Muscle layer of duodenum (tissue), 2 donors: ENCODE results near the gene TCP11.

Experiments used
- H3K27ac ChIP-seq: one replicate; pipeline ENCODE4 v1.7.0; 2013; ENCODE audit warnings: mild to moderate bottlenecking, low read length
- H3K27me3 ChIP-seq: one replicate; pipeline ENCODE4 v1.7.0; 2013; ENCODE audit warnings: low read depth, mild to moderate bottlenecking, control low read depth, low read length
- H3K36me3 ChIP-seq, 2 donors: one replicate each; pipeline ENCODE4 v1.7.0; 2013; ENCODE audit warnings: low read length in 2 of 2, control low read depth in 1 of 2, mild to moderate bottlenecking in 1 of 2; ENCODE audit not compliant: insufficient read depth in 2 of 2, control insufficient read depth in 1 of 2
- H3K4me1 ChIP-seq, 2 donors: one replicate each; pipeline ENCODE4 v1.7.0; 2013; ENCODE audit warnings: low read length in 2 of 2, mild to moderate bottlenecking in 2 of 2, control low read depth in 1 of 2, moderate library complexity in 1 of 2; ENCODE audit not compliant: insufficient read depth in 2 of 2, control insufficient read depth in 1 of 2
- H3K4me3 ChIP-seq, 2 donors: one replicate each; pipeline ENCODE4 v1.7.0; 2013; ENCODE audit warnings: low read length in 2 of 2, low read depth in 1 of 2, mild to moderate bottlenecking in 1 of 2
- H3K9me3 ChIP-seq, 2 donors: one replicate each; pipeline ENCODE4 v1.7.0; 2013; ENCODE audit warnings: low read length in 2 of 2, control low read depth in 1 of 2, mild to moderate bottlenecking in 1 of 2; ENCODE audit not compliant: control insufficient read depth in 1 of 2
- donor health status: healthy.

Gene TCP11

DNA sequence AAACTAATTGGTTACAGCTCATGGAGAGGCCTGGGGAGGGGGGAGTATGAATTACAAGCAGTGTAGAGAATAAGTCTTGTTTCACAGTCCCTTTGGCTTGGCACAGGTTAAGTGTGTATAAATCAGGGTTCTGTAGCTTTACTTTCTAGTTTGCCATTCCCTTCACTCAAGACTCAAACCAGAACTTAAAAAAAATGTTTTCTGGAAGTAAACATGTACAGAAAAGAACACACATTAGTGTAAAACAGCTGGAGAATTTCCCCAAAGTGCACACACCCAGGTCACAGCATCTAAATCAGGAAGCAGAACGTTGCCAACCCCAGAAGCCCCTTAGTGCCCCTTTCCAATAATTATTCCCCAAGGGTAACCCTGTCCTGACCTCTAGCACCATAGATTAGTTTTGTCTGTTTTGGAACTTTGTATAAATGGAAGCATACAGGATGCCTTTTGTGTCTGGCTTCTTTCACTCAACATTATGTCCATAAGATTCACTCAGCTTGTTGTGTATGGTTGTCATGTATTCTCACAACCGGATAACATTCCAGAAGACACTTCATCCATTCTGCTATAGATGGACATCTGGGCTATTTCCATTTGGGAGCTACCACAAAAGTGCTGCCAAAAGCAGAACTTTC is 38.9 kb upstream of the TCP11 start:
- Histone ChIP-seq H3K27ac (no peak overlapping the region), H3K27me3 (no peaks in the 10 kb centered on the region), H3K36me3 (no peaks in the 10 kb centered on the region), H3K4me3 (no peak overlapping the region), H3K4me1 (peaks cover 3 to 9% of the 10 kb centered on the region in 2 donors), H3K9me3 (no peaks in the 10 kb centered on the region)

DNA sequence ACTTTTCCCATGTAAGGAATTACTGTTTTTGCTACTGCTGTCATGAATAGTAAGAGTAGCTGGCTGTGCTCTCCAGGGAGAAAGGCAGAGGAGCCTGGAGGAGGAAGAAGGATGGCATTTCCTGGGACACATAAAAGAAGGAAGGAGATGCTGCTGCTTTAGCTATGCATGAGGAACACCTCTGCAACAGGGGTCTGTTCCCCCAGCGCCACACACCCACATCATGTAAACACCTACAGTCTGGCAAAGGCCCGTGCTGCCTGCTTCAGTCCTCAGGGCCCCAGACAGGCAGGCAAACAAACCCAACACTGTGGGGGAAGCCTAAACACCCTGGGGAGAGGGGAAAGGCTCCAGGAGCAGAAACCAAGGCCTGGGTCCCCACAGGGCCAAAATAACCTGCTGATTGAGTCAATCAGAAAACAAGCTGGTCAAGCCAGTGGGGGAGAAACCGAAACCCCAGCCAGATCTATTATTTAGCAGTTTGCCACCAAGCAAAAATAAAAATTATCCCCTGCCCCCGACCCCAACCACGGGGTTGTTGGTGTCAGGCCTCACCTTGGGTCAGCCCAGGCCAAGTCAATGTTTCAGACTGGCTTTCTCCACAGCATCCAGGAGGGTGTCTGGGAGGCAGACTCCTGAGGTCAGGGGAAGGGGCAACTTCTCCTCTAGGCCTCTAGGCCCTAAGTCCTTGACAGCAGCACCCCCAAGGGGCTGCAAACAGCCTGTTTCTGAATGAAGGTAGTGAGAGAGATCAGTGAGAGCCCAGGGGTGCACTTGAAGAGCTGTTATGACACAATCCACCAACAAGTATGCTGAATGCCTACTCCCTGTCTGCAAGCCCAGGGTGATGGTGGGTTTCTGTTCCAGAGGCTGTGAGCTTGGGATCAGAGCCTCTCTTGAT is 38.0 kb upstream of the TCP11 start:
- Histone ChIP-seq H3K27ac (no peak overlapping the region), H3K4me3 (no peak overlapping the region), H3K9me3 (no peaks in the 10 kb centered on the region), H3K4me1 (peaks cover 3 to 9% of the 10 kb centered on the region in 2 donors), H3K36me3 (no peaks in the 10 kb centered on the region), H3K27me3 (no peaks in the 10 kb centered on the region)

DNA sequence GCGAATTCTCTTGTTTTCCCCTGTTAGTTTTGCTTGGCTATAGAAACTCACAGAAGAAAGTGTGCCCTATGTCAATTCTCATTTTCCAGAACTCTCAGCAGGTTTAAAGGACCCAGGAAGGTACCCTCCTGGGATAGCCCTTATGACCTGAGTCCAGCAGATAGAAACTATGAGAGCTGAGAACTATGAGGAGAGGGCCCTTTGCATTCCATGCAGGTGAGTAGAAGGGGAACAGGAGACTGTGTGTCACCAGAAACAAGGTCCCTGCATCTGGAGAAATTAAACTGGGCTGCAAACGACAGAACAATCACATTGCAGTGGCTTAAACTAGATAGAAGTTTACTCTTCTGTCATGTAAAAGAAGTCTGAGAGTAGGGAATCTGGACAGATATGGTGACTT is 36.9 kb upstream of the TCP11 start:
- peaks cover 3 to 9% of the 10 kb centered on the region in 2 donors for H3K4me1 ChIP-seq
- H3K27me3 ChIP-seq = no peaks in the 10 kb centered on the region
- no peak overlapping the region for H3K4me3 ChIP-seq
- H3K36me3 ChIP-seq = no peaks in the 10 kb centered on the region
- no peaks in the 10 kb centered on the region for H3K9me3 ChIP-seq
- H3K27ac ChIP-seq = no peak overlapping the region

DNA sequence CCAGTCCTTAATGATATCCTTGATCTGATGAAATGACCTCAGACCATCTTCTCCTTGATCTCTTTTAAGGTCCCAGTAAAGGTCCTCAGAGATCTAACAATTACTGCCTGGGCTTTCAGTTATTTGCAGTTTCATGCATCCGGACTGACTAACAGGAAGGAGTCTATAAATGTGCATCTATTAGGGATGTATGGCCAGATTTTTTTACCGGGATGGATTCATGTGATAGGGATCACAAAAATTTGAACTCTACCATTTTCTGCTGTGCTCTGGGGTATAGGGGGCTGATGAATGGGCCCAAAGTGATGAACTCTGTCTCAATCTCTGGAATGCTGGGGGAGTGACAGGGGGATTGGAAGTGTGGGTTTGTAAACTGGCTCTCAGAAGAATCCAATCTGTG is 36.5 kb upstream of the TCP11 start:
- Histone ChIP-seq H3K9me3 (no peaks in the 10 kb centered on the region), H3K4me1 (peaks cover 3 to 9% of the 10 kb centered on the region in 2 donors), H3K27ac (no peak overlapping the region), H3K27me3 (no peaks in the 10 kb centered on the region), H3K4me3 (no peak overlapping the region), H3K36me3 (no peaks in the 10 kb centered on the region)

DNA sequence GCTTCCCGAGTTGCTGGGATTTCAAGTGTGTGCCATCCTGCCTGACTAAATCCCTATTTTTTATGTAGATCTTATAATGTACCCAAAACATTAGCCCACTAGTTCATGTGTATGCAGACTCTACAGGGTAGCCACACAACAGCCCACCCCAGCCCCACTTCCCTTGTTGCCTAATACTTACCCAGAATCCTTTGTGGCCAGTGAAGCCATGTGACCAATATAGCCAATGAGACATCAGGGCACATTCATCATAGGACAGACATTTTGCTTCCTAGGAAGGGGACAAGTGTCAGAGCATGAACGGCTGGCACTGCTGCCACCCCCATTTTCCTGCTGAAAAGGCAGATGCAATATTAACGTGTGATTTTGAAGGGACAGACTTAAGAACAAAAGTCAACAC is 36.0 kb upstream of the TCP11 start:
- Histone ChIP-seq H3K27me3 (no peaks in the 10 kb centered on the region), H3K36me3 (no peaks in the 10 kb centered on the region), H3K4me1 (peaks cover 3 to 9% of the 10 kb centered on the region in 2 donors), H3K4me3 (no peak overlapping the region), H3K9me3 (no peaks in the 10 kb centered on the region), H3K27ac (no peak overlapping the region)

DNA sequence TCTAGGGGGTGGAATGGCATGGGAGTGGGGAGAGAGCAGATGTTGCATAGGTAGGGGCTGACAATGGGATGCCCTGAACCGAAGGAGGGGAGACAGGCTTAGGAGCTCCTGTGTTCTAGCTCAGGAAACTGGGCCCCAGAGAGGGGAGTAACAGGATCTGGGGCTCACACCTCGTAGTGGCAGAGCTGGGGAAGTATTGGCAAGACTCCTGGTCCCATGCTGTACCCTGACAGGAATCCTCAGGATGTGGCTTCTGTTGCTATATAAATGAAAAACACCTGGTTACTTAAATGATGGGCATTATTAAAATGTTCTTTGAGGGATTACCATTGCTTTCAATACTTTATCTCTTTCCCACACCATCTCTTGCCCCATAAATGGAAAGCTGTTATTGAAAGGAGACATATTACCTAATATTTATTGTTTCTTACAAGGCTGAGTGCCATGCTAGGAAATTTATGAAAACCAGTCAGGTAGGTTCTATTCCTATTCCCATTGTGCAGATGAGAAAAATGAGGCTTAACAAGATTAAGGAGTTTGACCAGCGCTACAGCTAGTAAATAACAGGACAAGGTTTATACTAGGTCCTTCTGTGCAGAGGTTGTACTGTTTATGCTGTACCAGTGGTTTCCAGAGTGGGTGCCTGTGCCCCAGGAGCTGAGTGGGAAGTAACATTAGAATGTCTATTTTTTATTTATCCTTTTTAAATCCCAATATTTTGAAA is 35.3 kb upstream of the TCP11 start:
- Histone ChIP-seq H3K9me3 (no peaks in the 10 kb centered on the region), H3K4me1 (peaks cover 3 to 4% of the 10 kb centered on the region in 2 donors), H3K27ac (no peak overlapping the region), H3K4me3 (no peak overlapping the region), H3K27me3 (no peaks in the 10 kb centered on the region), H3K36me3 (no peaks in the 10 kb centered on the region)

DNA sequence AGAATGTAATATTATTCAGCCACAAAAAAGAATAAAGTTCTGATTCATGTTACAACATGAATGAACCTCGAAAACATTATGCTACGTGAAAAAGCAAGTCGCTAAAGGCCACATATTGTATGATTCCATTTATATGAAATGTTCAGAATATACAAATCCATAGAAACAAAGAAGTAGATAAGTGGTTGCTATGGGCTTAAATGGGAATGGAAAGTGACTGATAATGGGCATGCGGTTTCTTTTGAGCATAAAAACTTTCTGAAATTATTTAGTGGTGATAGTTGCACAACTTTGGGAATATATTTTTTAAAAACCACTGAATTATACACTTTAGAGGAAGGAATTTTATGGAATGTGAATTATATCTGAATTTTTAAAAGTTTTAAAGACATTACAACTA is 33.4 kb upstream of the TCP11 start:
- H3K27me3 ChIP-seq = no peaks in the 10 kb centered on the region
- H3K36me3 ChIP-seq = no peaks in the 10 kb centered on the region
- H3K4me3 ChIP-seq = no peak overlapping the region
- H3K9me3 ChIP-seq = no peaks in the 10 kb centered on the region
- H3K27ac ChIP-seq = no peak overlapping the region
- H3K4me1 ChIP-seq = no peaks in the 10 kb centered on the region

DNA sequence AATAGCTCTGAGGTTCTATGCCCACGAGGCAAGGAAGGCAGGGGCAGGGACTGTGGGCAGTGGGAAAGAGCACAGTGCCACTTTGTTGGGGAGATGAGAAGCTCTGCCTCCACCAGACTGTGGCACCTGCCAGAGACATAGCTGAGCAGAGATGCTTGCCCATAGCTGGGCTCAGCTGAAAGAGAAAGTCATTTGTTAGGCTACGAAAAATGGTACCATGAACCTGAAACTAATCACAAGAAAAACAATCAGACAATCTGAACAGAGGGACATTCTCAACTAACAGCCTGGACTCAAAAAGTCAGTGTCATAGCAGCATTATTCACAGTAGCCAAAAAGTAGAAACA is 32.9 kb upstream of the TCP11 start:
- Histone ChIP-seq H3K27ac (no peak overlapping the region), H3K36me3 (no peaks in the 10 kb centered on the region), H3K27me3 (no peaks in the 10 kb centered on the region), H3K4me3 (no peak overlapping the region), H3K4me1 (no peaks in the 10 kb centered on the region), H3K9me3 (no peaks in the 10 kb centered on the region)

DNA sequence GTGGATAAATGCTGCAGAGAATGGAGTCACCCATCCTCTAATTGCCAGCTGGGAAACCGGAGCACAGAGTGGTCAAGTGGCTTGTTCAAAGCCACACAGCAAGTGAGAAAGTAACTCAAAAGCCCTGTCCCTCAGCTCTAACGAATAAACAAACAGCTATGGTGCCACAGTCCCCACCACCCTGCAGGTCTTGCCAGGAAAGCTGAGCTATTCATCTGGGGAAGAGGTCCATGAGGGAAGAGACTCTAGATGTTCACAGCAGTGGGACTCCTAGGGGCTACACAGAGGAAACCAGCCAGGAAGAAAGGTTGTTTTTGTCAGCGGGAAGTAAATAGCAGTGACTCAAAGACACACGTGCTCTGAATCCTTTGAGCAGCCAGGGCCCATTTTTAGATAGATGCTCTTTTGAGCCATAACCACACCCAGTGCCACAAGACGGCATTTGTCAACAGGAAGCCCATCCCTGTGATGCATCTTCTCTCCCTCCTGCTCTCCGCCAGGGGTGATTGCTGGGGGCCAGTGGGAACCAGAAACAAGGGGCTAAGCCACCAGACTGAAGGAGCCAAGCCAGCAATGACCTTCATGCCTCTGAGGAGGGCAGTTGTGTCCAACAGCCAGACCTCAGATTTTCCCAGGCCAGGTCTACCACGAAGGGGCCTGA is 32.4 kb upstream of the TCP11 start:
- H3K27ac ChIP-seq = no peak overlapping the region
- no peaks in the 10 kb centered on the region for H3K4me1 ChIP-seq
- H3K9me3 ChIP-seq = no peaks in the 10 kb centered on the region
- no peaks in the 10 kb centered on the region for H3K36me3 ChIP-seq
- H3K4me3 ChIP-seq = no peak overlapping the region
- no peaks in the 10 kb centered on the region for H3K27me3 ChIP-seq

DNA sequence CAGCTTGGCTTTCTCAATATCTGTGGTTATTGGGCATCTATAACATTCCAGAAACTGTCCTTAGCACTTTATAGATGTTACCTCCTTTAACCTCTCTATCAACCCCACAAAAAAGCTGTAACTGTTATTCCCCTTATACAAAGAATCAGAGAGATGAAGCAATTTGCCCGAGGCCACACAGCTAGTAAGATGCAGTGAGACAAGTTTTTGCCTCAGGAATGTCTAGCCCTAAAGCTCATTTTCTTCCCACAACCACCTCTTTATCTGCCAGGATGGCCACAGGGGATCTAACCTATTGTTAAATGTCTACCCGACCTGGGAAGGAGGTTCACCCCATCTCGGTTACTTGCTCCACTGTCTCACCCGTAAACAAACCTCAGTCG is 31.9 kb upstream of the TCP11 start:
- H3K27me3 ChIP-seq = no peaks in the 10 kb centered on the region
- no peak overlapping the region for H3K4me3 ChIP-seq
- no peaks in the 10 kb centered on the region for H3K4me1 ChIP-seq
- H3K9me3 ChIP-seq = no peaks in the 10 kb centered on the region
- no peak overlapping the region for H3K27ac ChIP-seq
- no peaks in the 10 kb centered on the region for H3K36me3 ChIP-seq

DNA sequence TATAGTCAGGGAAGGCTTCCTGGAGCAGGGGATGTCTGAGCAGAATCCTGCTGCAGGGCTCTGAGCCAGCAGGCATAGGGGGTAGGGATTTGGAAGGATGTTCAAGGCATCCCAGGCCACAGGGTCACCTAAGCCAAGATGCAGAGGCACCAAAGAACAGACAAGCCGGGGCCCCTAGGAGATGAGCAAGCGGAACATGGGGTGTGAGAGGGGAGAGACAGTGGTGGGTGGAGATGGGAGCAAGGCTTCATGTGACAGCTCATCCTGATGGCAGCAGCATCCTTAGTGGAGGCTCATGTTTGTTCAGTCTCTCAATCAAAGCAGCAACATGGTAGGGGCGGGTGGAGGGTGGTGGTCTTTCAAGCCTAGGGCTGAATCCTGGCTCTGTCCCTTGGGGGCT is 29.8 kb upstream of the TCP11 start:
- H3K4me3 ChIP-seq = no peak overlapping the region
- no peak overlapping the region for H3K27ac ChIP-seq
- H3K36me3 ChIP-seq = no peaks in the 10 kb centered on the region
- H3K4me1 ChIP-seq = no peaks in the 10 kb centered on the region
- H3K27me3 ChIP-seq = no peaks in the 10 kb centered on the region
- H3K9me3 ChIP-seq = no peaks in the 10 kb centered on the region
